Measurements from ENCODE around the gene POU2AF1.

Gene POU2AF1

GRCh38 chr11:111326824-111327223 is 52.3 kb downstream of the POU2AF1 start:
- H4K20me1 ChIP-seq (ENCODE audit: insufficient read depth, low read length) = no peaks in the 10 kb centered on the region
- H3K36me3 ChIP-seq (replicated peaks; ENCODE audit: insufficient read depth, low read length) = no peaks in the 10 kb centered on the region
- DNase-seq = no peak
- H3K9me2 ChIP-seq (replicated peaks; ENCODE audit: insufficient read depth, low read length) = no peaks in the 10 kb centered on the region
- H3K4me2 ChIP-seq (ENCODE audit: low read depth, low read length) = no peak overlapping the region
- no peak overlapping the region for H3K27ac ChIP-seq (ENCODE audit: low read length)
- no peaks in the 10 kb centered on the region for H3F3A ChIP-seq (ENCODE audit: insufficient read depth, low read length)
- H3K4me3 ChIP-seq (ENCODE audit: low read length) = no peak overlapping the region
- no peak overlapping the region for H2AFZ ChIP-seq (ENCODE audit: low read length)
- TF ChIP-seq EZH2phosphoT487 (IDR thresholded peaks at IDR 0.05; ENCODE audit: low read length) = no peak
- no peak for TF ChIP-seq CTCF (IDR thresholded peaks at IDR 0.05; ENCODE audit: low read length)
- TF ChIP-seq EZH2 (optimal IDR thresholded peaks at IDR 0.05; ENCODE audit: low read depth, low read length) = no peak
- H3K27me3 ChIP-seq (replicated peaks; ENCODE audit: insufficient read depth, low read length) = no peaks in the 10 kb centered on the region
- H3K9me3 ChIP-seq (replicated peaks; ENCODE audit: insufficient read depth, low read length) = no peaks in the 10 kb centered on the region
- no peak overlapping the region for H3K9ac ChIP-seq (ENCODE audit: low read length)
- no peaks in the 10 kb centered on the region for H3K79me2 ChIP-seq (ENCODE audit: low read length)
- H3K4me1 ChIP-seq (ENCODE audit: low read length) = no peaks in the 10 kb centered on the region

GRCh38 chr11:111325259-111325658 is 53.8 kb downstream of the POU2AF1 start:
- no peaks in the 10 kb centered on the region for H3K79me2 ChIP-seq (ENCODE audit: low read length)
- TF ChIP-seq CTCF (IDR thresholded peaks at IDR 0.05; ENCODE audit: low read length) (no peak), EZH2 (optimal IDR thresholded peaks at IDR 0.05; ENCODE audit: low read depth, low read length) (no peak), EZH2phosphoT487 (IDR thresholded peaks at IDR 0.05; ENCODE audit: low read length) (no peak)
- H3K4me3 ChIP-seq (ENCODE audit: low read length) = no peak overlapping the region
- no peaks in the 10 kb centered on the region for H3K9me3 ChIP-seq (replicated peaks; ENCODE audit: insufficient read depth, low read length)
- no peaks in the 10 kb centered on the region for H3K36me3 ChIP-seq (replicated peaks; ENCODE audit: insufficient read depth, low read length)
- no peak for DNase-seq
- H3F3A ChIP-seq (ENCODE audit: insufficient read depth, low read length) = no peaks in the 10 kb centered on the region
- H3K4me2 ChIP-seq (ENCODE audit: low read depth, low read length) = no peak overlapping the region
- H3K27ac ChIP-seq (ENCODE audit: low read length) = no peak overlapping the region
- no peak overlapping the region for H2AFZ ChIP-seq (ENCODE audit: low read length)
- no peaks in the 10 kb centered on the region for H3K9me2 ChIP-seq (replicated peaks; ENCODE audit: insufficient read depth, low read length)
- H3K27me3 ChIP-seq (replicated peaks; ENCODE audit: insufficient read depth, low read length) = no peaks in the 10 kb centered on the region
- H3K9ac ChIP-seq (ENCODE audit: low read length) = no peak overlapping the region
- no peaks in the 10 kb centered on the region for H4K20me1 ChIP-seq (ENCODE audit: insufficient read depth, low read length)
- no peaks in the 10 kb centered on the region for H3K4me1 ChIP-seq (ENCODE audit: low read length)

- Histone ChIP-seq H3K27ac (ENCODE audit: low read length) (no peak overlapping the region), H3K36me3 (replicated peaks; ENCODE audit: insufficient read depth, low read length) (no peaks in the 10 kb centered on the region), H3K27me3 (replicated peaks; ENCODE audit: insufficient read depth, low read length) (no peaks in the 10 kb centered on the region), H3K79me2 (ENCODE audit: low read length) (no peaks in the 10 kb centered on the region), H3K9me2 (replicated peaks; ENCODE audit: insufficient read depth, low read length) (no peaks in the 10 kb centered on the region), H3K9ac (ENCODE audit: low read length) (no peak overlapping the region), H2AFZ (ENCODE audit: low read length) (no peak overlapping the region), H3K4me2 (ENCODE audit: low read depth, low read length) (no peak overlapping the region), H3K4me3 (ENCODE audit: low read length) (no peak overlapping the region), H3K4me1 (ENCODE audit: low read length) (no peaks in the 10 kb centered on the region), H3K9me3 (replicated peaks; ENCODE audit: insufficient read depth, low read length) (no peaks in the 10 kb centered on the region), H4K20me1 (ENCODE audit: insufficient read depth, low read length) (no peaks in the 10 kb centered on the region), H3F3A (ENCODE audit: insufficient read depth, low read length) (no peaks in the 10 kb centered on the region)
- no peak for TF ChIP-seq EZH2phosphoT487 (IDR thresholded peaks at IDR 0.05; ENCODE audit: low read length)
- no peak for DNase-seq
These were observed 54.8 kb downstream of the POU2AF1 start for GRCh38 chr11:111324277-111324720.

- H3K27ac ChIP-seq (ENCODE audit: low read length) = no peak overlapping the region
- H3F3A ChIP-seq (ENCODE audit: insufficient read depth, low read length) = no peaks in the 10 kb centered on the region
- H3K79me2 ChIP-seq (ENCODE audit: low read length) = no peaks in the 10 kb centered on the region
- DNase-seq = no peak
- H3K4me1 ChIP-seq (ENCODE audit: low read length) = no peaks in the 10 kb centered on the region
- H3K4me3 ChIP-seq (ENCODE audit: low read length) = no peak overlapping the region
- H2AFZ ChIP-seq (ENCODE audit: low read length) = no peak overlapping the region
- no peak overlapping the region for H3K4me2 ChIP-seq (ENCODE audit: low read depth, low read length)
- H3K27me3 ChIP-seq (replicated peaks; ENCODE audit: insufficient read depth, low read length) = no peaks in the 10 kb centered on the region
- no peaks in the 10 kb centered on the region for H3K36me3 ChIP-seq (replicated peaks; ENCODE audit: insufficient read depth, low read length)
- TF ChIP-seq CTCF (IDR thresholded peaks at IDR 0.05; ENCODE audit: low read length) (no peak), EZH2 (optimal IDR thresholded peaks at IDR 0.05; ENCODE audit: low read depth, low read length) (no peak), EZH2phosphoT487 (IDR thresholded peaks at IDR 0.05; ENCODE audit: low read length) (no peak)
- no peaks in the 10 kb centered on the region for H3K9me2 ChIP-seq (replicated peaks; ENCODE audit: insufficient read depth, low read length)
- no peaks in the 10 kb centered on the region for H4K20me1 ChIP-seq (ENCODE audit: insufficient read depth, low read length)
- no peaks in the 10 kb centered on the region for H3K9me3 ChIP-seq (replicated peaks; ENCODE audit: insufficient read depth, low read length)
- H3K9ac ChIP-seq (ENCODE audit: low read length) = no peak overlapping the region
These were observed 56.5 kb downstream of the POU2AF1 start for GRCh38 chr11:111322534-111322933.

All from MM.1S (cell line).